Suppressor macrophage (primary cell): ENCODE results near the gene TXNDC5.
"Not testable (repeated sequence)": the region's sequence is repeated elsewhere in the genome, so short reads cannot be mapped to it uniquely, and the experiment has no call there.

ENCODE experiments used
- DNase-seq, 4 experiments: peaks; one replicate each; pipeline ENCODE4 v3.0.0-alpha.2; 2020 to 2022

The TXNDC5 gene

GRCh38 chr6:7894262-7895124 lies 16.1 kb downstream of the TXNDC5 start:
- no peak for DNase-seq

DNA sequence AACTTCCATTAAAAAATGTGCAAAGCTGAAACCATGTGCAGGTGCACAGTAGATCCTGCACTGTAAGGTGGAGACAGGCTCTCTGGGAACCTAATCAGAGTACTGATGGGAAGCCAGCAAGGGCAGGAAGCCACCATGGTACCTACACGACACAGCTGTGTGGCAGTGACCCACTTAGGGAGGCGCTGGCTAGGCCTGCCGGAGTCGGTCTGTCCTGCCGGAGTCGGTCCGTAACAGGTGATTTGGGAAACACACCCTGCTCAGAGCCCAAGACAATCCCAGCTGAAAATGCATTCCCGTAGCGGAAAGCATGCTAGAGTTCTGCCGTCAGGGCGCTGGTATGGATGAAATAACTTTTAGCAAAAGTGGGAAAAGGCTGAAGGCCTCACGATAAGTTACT lies 17.2 kb downstream of the TXNDC5 start:
- DNase-seq: no peak

GRCh38 chr6:7892367-7892766 lies 18.2 kb downstream of the TXNDC5 start:
- not testable (repeated sequence) for DNase-seq

DNA sequence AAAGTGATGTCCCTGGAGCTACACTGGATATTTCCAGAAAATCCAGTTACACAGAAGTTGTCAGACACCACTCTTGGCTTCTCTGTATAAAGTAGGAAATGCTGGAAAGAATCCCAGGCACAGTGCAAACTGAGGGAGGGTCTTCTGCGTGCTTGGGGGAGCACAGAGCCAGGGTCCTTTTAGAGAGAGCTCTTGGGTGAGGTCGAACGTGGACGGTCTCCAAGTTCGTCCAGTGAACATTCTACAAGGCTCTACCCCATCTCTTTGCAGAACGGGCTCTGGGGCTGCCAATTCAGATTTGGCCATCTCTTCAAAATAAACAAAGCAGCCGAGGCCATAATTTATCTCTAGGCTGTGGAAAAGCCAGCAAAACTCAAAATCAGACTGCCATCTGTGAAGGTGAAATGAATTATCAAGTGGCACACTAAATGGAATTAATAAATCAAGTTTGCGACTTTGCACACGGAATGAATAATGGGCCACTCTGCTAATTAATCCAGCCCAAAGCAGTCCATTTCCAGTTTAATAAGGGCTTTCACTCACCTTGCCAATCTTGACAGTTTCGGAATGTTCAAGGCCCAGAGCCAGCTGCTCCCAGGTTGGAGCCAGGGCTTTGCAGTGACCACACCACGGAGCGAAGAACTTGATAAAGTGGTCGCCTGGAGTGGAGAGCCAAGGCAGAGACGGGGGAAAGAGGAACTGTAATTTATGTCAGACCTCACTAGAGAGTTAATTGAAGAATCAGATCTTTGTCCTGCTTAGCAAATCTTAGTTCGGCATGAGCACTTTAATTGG lies 19.3 kb downstream of the TXNDC5 start:
- DNase-seq: no peak

DNA sequence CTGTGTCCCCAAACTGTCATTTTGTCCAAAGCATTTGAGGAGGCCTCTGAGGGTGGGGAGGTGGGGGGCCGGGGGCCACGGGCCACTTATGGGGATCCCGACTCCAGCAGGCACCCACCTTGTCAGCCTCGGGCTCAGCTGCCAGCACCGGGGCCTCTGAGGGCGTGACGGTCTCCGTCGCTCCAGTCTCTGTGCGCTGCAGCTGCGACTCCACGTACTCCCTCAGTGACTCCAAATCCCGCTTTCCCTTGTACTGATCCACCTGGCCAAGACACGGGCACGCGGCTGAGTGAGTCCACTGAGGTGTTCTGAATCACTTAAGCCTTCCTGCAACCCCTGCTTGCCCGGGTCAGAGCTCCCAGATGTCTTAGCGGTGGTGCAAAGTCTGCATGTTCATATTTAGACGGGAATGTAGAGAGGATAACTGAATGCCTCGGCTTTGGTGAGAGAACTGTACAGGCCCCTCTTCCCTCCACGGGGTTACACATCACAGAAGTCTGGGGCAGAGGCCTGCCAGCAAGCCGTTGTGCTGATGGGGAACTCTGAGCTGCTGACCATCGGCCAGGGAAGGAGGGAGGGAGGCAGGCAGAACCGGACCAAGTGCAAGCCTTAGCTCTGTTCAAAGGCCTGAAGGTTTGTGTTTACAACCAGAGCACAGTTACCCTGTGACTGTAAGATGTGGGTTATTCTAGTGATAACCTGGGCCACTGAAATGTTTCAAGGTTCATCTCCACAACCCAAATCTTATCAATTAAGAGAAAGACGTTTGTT lies 21.8 kb downstream of the TXNDC5 start:
- DNase-seq: no peak

GRCh38 chr6:7887278-7887991 lies 23.2 kb downstream of the TXNDC5 start:
- DNase-seq: no peak

GRCh38 chr6:7886132-7886531 lies 24.5 kb downstream of the TXNDC5 start:
- no peak for DNase-seq

DNA sequence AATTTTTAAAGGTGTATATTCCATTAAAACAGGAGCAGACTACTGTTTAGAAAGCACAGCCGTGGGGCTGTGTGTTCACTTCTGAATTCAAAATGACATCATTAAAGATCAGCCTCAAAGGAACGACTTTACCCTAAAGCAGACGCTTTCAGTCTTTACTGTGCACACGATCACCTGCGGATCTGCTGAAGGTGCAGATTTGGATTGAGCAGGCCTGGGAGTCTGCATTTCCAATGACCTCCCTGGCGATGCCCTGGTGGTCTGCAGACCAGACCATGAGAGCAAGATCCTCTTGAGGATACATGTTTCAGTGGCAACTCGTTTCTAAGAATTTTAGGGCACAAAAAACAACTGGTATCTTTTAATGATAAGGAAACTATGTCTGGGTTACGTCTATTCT lies 27.2 kb downstream of the TXNDC5 start:
- DNase-seq: no peak

DNA sequence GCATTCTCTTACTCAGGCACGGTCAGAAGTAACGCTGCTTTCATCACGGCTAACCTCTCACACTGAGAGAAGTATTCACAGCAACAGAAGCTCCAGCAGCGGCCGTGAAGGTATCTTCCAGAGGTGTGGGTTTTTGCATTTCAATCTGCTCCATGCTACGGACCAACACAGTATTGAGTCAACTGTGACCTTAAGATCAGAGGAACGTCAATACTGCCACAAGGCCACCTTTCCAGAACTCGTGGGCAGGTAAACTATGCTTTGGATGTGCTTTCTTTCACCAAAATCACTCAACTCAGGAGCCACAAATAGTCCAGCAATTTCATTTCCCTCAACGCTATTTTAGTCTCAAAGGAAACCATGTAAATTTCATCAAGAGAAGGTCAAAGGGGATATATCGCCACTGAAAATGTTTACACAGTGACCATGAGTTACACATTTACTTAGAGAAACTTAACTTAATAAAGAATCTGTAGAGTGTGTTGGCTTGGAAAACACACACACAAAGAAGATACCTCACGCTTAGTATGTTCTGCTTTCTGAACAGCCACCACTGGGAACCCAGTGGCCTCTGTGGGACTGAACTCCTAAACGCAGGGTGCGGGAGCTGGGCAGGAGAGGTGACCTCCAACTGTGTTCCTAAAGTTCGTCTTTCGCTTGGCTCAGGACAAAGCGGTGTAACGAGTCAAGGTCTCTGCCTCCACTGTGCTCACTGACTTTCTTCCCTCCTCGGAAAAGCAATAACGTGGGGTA lies 27.9 kb downstream of the TXNDC5 start:
- no peak for DNase-seq

GRCh38 chr6:7881765-7882500 lies 28.7 kb downstream of the TXNDC5 start:
- no peak for DNase-seq

GRCh38 chr6:7880718-7881107 lies 29.9 kb downstream of the TXNDC5 start:
- DNase-seq: no peak

- DNase-seq: no peak
These were observed 30.4 kb downstream of the TXNDC5 start for GRCh38 chr6:7879980-7880717.

- no peak for DNase-seq
These were observed 31.0 kb downstream of the TXNDC5 start for GRCh38 chr6:7879579-7879978.

DNA sequence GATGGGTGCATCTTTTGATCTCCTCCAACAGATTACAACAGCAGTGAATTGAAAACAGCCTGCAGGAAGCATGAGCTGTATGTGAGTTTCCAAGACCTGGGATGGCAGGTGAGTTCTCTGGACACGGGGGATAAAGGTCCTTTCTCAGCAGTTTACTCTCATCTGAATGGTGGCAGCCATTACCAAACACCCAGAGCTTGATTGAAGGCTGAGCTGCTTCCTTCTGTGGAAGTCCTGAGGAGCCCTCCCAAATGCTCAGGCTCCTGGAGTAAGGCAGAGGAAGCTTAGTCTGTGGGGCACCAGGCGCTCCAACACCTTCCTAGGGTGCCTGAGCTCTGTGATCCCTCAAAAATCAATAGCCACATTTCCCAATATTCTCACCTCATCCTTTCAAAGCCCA lies 31.5 kb downstream of the TXNDC5 start:
- no peak for DNase-seq

DNA sequence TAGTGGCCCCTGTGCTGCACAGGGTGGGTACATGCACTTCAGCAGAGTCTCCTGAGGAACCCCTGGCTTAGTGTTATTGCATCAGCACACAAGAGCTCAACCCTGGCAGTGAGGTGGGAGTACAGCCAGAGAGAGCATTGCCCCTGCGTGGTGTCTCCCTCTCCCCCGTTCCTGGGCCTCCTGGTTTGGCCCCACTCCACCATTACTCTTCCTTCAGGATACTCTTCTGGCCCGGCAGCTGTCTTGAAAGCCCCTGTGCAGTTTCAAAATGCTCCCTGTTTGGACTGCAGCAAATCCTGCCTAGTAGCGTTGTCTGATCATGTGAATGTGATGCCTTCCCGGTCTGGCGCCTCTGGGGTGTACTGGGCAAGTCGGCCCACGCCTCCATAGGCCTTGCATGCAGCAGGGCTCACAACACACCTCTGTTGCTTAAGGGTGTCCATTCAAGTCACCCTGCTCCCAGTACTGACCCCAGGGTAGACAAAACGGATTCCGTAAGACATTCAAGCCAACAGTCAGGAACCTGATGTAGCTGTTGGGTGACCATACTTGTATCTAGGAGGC lies 32.1 kb downstream of the TXNDC5 start:
- no peak for DNase-seq

- DNase-seq: no peak
These were observed 41.7 kb downstream of the TXNDC5 start for GRCh38 chr6:7868926-7869325.

DNA sequence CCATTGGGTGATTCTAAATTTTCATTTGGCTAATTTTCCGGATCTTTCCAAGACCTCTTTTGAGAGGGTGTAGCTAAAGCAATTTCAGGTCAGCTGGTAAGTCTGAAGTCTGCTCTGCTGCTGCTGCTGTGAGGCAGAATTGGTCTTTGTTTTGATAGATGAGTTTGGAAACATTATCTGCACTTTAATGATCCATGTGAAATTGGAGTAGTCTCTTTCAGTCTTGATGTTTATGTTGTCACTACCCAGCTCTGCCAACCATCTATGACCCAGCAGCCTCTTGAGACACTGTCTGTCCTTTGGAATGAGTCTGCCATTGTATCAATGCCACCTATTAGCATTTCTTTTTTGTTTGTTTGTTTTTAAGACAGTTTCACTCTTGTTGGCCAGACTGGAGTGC lies 44.1 kb downstream of the TXNDC5 start:
- DNase-seq: no peak

GRCh38 chr6:7865781-7866180 lies 44.8 kb downstream of the TXNDC5 start:
- no peak for DNase-seq

GRCh38 chr6:7859591-7859990 lies 51.0 kb downstream of the TXNDC5 start:
- DNase-seq: no peak

DNA sequence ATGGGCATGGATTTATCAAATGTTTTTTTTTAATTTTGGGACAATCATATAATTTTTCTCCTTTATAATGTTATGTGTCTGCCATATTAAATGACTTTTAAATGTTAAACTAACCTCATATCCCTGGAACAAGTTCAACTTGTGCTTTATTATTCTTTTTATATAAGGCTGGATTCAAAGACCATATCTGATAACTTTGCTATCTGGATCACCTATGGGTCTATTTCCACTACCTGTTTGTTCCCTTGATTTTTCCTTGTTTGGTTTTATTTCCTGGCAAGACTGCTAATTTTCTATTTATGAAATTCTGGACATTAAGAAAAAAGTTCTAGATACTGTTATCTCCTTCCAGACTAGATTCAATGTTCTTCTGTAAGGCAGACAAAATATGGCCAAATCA lies 58.8 kb downstream of the TXNDC5 start:
- no peak for DNase-seq
